HepG2 (cell line): ENCODE results near the gene WDR31.

ENCODE experiments used
- MAZ ChIP-seq, 2 experiments: sonication (generic) in 1 of 2; formaldehyde crosslinking in 1 of 2; IDR thresholded peaks; 2 replicates each; pipeline versions ENCODE4 v1.5.0 to v1.6.1; 2012 to 2020; ENCODE audit warnings: low read depth in 2 of 2, mild to moderate bottlenecking in 2 of 2, borderline replicate concordance in 1 of 2, improper control_type of control experiment in 1 of 2, low read length in 1 of 2, missing genetic modification reagents in 1 of 2, moderate library complexity in 1 of 2
- SMAD3 ChIP-seq: sonication (generic); formaldehyde crosslinking; IDR thresholded peaks from 2 replicates; pipeline ENCODE4 v1.4.0; 2020; ENCODE audit warnings: missing genetic modification reagents
- U2AF2 ChIP-seq: fragments of 200-400 bp; formaldehyde crosslinking; IDR thresholded peaks from 2 replicates; pipeline ENCODE4 v1.6.1; 2017; ENCODE audit warnings: low read depth, mild to moderate bottlenecking, low read length
- ZNF274 ChIP-seq: sonication (generic); formaldehyde crosslinking; IDR thresholded peaks from 2 replicates; pipeline ENCODE4 v1.5.1; 2020; ENCODE audit warnings: mild to moderate bottlenecking, missing genetic modification reagents
- TF ChIP-seq, protein P1 (sequence below): IDR thresholded peaks from 2 replicates; pipeline ENCODE4 v1.6.1; 2018; ENCODE audit warnings: missing genetic modification reagents
- TF ChIP-seq, protein P2 (sequence below): IDR thresholded peaks from 2 replicates; pipeline ENCODE4 v1.6.1; 2016; ENCODE audit warnings: missing compliant biosample characterization, missing genetic modification reagents, borderline replicate concordance

GRCh38 chr9:113296796-113297558 is 43.1 kb downstream of the WDR31 start:
- TF ChIP-seq U2AF2 (no peak), ZNF274 (CRISPR knock-in tag) (no peak), SMAD3 (CRISPR knock-in tag) (no peak), MAZ (IDR thresholded peaks at IDR 0.05; ENCODE audit: borderline replicate concordance, low read depth, low read length) (no peak), MAZ (CRISPR knock-in tag; IDR thresholded peaks at IDR 0.05; ENCODE audit: low read depth) (no peak)
- TF ChIP-seq, protein P1, sequence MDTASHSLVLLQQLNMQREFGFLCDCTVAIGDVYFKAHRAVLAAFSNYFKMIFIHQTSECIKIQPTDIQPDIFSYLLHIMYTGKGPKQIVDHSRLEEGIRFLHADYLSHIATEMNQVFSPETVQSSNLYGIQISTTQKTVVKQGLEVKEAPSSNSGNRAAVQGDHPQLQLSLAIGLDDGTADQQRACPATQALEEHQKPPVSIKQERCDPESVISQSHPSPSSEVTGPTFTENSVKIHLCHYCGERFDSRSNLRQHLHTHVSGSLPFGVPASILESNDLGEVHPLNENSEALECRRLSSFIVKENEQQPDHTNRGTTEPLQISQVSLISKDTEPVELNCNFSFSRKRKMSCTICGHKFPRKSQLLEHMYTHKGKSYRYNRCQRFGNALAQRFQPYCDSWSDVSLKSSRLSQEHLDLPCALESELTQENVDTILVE (CRISPR knock-in tag): no peak
- TF ChIP-seq, protein P2, sequence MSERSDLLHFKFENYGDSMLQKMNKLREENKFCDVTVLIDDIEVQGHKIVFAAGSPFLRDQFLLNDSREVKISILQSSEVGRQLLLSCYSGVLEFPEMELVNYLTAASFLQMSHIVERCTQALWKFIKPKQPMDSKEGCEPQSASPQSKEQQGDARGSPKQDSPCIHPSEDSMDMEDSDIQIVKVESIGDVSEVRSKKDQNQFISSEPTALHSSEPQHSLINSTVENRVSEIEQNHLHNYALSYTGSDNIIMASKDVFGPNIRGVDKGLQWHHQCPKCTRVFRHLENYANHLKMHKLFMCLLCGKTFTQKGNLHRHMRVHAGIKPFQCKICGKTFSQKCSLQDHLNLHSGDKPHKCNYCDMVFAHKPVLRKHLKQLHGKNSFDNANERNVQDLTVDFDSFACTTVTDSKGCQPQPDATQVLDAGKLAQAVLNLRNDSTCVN (CRISPR knock-in tag): no peak
